Measurements from ENCODE around the gene EFNB1.
"Not testable (repeated sequence)": the region's sequence is repeated elsewhere in the genome, so short reads cannot be mapped to it uniquely, and the experiment has no call there.

EFNB1 gene

DNA sequence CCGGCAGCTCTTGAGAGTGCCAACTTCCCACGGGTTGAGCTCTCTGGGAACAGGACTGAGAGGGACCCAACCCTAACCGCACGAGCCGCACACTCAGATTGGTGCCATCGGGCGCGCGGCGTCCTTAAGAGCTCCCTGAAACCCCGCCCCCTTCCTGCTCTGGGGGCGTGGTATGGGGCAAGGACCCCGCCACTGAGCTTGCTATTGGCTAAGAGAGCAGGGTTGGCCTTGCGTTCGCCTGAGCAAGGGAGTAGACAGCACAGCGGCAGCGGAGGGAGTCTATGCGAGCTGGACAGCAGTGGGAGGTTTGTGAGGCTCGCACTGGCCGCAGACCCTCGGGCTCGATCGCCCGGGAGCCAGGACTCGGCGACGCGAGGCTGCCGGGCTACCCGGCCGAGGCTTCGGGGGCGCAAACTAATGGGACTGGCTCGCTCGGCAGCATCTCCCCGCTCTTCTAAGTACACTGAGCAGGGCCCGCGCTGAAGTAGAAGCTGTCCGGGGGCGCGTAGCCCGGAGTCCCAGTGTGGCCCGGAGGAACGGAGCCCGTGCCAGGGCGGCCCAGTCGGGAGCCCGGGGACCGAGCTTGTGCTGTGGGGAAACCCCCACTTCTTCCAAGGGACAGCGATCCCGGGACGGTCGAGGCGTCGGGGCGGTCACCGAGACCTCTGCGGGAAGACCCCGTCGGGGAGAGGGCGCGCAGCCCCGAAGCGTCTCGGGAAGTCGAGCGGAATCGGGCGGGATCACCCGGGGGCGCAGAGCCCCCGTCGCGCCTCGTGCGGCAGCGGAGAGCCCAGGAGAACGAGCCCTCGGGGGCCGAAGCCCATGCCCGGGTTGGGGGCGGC, at the start of gene EFNB1:
EFNB1 (plus strand) TSS at position 282 of the 842 bp plus-strand sequence. CDS start 756 bp downstream, outside the sequence.
- peak; percentile 96 for FAIRE-seq

DNA sequence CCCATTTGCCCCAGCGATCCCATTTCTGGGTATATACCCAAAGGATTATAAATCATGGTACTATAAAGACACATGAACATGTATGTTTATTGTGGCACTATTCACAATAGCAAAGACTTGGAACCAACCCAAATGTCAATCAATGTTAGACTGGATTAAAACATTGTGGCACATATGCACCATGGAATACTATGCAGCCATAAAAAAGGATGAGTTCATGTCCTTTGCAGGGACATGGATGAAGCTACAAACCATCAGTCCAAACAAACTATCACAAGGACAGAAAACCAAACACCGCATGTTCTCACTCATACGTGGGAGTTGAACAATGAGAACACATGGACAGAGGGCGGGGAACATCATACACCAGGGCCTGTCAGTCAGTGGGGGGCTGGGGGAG, 47.5 kb upstream of the EFNB1 start:
- not testable (repeated sequence) for FAIRE-seq

DNA sequence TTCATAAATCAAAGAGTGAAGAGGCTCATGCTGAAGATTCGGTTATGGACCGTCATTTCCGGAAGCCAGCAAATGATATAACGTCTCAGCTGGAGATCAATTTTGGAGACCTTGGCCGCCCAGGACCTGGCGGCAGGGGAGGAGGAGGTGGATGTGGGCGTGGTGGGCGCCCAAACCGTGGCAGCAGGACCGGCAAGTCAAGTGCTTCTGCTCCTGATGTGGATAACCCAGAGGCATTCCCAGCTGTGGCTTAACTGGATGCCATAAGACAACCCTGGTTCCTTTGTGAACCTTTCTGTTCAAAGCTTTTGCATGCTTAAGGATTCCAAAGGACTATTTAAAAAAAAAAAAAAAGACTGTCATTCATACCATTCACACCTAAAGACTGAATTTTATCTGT, 44.0 kb upstream of the EFNB1 start:
- no peak for FAIRE-seq

DNA sequence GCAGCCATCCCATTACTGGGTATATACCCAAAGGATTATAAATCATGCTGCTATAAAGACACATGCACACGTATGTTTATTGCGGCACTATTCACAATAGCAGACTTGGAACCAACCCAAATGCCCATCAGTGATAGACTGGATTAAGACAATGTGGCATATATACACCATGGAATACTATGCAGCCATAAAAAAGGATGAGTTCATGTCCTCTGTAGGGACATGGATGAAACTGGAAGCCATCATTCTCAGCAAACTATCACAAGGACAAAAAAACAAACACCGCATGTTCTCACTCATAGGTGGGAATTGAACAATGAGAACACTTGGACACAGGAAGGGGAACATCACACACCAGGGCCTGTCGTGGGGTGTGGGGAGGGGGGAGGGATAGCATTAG, 42.2 kb upstream of the EFNB1 start:
- FAIRE-seq, result not testable (repeated sequence)

DNA sequence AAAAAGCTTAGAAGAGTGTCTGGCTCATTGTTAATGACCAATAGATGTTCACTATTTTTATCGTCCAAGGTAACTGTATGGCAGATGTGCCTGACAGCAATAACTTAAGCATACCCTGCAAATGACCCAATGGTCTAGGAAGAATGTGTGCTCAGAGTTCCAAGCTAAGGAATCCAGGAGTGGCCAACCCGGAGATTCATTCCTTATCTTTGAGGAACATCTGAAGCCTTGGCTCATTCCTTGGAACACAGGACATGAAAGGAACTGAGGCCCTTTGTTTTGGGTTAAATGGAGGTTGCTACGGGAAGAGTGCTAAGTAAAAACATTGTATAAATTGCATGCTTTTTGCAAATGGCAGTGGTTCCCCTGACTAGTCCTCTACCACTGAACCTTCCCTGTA, 38.9 kb upstream of the EFNB1 start:
- FAIRE-seq, result no peak

DNA sequence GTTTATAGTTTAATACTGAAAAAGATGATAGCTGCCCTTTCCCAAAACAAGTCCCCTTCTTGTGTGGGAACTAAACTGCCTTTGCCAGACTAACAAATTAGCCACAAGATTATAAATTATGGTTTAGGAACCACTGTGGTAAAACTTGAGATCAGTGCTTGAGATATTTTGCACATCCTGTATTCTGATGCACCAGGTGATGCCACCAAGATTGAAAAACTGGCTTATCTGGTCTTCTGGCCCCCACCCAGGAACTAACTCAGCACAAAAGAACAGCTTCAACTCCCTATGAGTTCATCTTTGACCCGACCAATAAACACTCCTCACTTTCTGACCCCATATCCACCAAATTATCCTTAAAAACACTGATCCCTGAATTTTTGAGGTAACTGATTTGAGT, 36.7 kb upstream of the EFNB1 start:
- FAIRE-seq, result no peak

DNA sequence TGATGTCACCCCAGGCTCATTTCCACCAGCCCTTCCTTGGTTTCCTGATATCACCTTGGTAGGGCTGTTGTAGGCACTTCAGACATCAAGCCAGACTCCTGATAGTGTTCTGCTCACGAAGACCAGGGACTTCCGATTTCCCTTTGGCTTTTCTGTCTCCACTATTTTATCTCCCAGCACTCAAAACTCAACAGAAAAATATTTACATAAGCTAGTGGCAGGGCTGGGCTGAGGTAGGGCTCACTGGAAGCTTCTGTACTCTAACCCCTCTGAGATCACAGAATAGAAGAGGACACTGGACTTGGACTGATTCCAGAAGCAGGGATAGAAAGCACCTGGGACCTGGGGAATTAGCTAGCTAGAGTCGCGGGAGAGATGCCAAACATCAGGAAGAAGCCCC, 34.4 kb upstream of the EFNB1 start:
- FAIRE-seq, result no peak

DNA sequence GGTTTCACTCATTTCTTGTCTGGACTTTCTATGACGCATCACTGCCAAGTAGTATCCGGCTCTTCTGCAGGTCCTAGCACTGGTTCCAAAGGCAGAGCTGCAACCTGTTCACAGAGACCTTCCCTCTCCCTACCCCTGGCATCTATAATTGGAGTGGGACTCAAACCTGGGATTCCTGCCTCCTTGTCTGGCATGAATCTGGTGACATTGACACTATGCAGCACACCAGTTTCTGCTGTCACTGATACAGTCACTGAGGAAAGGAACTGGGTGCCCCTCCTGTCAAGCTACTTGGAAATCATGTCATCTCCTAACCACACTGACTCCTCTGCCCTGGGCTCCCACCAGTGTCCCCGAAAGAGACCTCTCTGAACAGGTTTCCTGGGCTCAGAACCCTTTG, 33.1 kb upstream of the EFNB1 start:
- FAIRE-seq, result no peak

DNA sequence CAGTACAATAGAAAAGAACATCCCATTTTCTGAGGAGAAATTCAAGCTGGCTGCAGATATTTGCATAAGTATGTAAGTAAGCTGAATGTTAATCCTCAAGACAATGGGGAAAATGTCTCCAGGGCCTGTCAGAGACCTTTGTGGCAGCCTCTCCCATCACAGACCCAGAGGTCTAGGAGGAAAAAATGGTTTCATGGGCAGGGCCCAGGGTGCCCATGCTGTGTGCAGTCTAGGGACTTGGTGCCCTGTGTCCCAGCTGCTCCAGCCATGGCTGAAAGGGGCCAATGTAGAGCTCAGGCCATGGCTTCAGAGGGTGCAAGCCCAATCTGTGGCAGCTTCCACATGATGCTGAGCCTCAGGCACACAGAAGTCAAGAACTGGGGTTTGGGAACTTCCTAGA, 30.4 kb upstream of the EFNB1 start:
- not testable (repeated sequence) for FAIRE-seq

DNA sequence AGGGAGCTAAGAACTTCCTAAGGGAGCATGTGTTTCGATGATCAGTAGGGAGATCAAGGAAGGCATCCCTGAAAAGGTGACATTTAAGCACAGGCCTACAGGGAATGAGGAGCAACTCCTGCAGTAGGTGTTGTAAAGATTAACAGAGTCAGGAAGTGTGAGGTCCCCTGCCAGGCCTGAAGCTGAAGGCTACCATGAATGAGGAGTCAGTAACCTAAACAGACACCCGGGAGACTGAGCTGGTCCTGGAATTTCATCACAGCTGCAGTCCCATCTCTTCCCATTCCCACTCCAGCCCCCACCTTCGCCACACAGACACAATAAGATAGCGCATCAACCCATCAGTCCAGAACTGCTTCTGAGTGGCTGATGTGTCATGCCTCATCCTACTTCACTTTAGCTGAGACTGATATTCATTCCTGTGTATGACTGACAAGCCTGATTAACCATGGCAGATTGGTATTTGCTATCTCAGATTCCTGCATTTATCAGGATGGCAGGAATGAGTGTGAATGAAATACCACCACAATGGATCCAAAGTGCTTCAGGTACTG, 27.0 kb upstream of the EFNB1 start:
- no peak for FAIRE-seq

DNA sequence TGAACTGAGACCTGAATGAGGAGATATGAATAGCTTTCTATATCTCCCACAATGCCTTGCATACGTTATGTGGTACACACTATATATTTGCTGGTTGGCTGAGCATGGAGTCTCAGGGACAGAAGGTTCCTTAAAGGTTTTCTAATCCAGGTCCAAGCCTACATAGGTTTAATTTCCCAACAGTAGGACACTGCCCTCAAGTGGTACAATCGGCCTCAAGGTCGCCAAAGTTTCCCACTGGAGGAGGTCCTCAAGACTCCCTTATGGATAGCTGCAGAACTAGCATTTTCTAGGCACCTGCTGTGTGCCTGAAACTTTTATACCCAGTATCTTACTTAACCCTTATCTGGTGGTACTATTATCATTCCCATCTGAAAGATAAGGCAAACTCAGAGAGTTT, 21.0 kb upstream of the EFNB1 start:
- no peak for FAIRE-seq

DNA sequence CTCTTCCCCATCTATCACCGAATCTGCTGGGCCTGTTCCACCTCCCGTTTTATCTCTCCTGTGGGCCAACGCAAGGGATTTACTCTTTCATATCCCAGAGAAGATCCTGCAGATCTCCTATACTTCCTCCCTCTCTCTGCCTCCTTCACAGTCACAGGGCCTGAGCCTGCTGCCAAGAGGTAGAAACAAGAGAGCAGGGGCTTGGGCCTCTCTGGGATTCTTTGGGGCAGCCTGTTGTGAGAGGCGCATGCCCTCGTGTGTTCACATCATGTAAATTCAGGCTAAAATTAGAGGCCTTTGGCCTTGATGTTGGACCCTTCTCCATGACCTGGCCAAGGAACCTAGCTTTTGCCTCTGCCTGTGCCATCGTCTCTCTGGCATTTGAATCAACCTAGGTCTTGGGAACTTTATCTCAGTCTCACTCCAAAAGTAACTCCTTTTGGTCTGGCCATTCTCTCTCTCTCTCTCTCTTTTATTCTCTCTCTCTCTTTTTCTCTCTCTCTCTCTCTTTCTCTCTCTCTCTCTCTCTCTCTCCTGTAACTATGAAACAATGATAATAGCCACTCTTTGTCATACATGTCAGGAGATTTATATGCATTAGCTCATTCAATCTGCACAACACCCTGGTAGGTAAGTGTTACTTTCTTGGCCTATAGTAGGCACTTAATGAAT, 20.0 kb upstream of the EFNB1 start:
- no peak for FAIRE-seq

DNA sequence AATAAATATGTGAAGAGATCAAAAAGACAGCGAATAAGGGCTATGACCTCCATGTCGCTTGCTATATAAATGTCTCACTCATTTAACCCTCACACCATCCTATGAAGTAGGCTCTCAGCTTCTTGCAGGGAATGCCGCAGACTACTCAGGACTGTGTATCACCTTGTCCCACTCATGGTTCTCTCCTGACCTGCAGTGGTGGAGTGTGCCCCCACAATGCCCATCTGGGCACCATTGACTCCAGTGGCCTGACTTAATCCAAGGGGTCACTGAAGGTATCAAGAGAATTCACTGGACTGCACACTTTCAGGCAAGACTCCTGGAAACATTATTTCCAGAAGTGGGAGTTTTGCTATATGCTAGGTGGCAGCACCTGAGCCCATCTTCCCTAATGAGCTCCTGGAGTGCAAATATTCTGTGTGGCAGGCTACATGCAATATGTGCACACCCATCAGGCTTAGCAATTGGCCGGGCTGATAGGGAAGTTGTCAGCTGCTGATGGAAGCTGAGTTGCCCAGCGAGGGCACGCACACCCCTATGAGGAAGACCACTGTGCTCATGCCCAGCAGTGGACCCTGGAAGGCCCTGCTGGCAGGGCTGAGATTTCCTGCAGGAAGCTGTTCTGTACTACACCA, 8.2 kb upstream of the EFNB1 start:
- no peak for FAIRE-seq

DNA sequence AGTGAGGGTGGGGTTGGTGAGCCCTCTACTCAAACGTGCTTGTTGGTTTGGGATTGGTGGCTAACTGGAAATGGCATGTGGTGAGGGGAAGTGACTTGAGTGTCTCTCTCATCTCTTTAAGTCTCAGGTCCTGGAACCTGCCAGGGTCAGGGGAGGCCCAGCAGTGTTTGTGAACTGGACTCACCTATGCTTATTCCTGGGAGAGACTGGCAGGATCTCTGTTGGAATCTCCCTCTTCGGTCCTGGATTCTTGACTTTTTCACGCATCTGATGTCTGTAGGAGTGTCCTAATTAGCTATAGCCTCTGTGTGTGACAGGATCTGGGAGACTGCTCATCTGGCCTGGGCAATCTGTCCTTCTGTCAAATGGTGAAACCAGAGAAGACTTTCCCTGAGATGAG, 7.2 kb upstream of the EFNB1 start:
- no peak for FAIRE-seq

DNA sequence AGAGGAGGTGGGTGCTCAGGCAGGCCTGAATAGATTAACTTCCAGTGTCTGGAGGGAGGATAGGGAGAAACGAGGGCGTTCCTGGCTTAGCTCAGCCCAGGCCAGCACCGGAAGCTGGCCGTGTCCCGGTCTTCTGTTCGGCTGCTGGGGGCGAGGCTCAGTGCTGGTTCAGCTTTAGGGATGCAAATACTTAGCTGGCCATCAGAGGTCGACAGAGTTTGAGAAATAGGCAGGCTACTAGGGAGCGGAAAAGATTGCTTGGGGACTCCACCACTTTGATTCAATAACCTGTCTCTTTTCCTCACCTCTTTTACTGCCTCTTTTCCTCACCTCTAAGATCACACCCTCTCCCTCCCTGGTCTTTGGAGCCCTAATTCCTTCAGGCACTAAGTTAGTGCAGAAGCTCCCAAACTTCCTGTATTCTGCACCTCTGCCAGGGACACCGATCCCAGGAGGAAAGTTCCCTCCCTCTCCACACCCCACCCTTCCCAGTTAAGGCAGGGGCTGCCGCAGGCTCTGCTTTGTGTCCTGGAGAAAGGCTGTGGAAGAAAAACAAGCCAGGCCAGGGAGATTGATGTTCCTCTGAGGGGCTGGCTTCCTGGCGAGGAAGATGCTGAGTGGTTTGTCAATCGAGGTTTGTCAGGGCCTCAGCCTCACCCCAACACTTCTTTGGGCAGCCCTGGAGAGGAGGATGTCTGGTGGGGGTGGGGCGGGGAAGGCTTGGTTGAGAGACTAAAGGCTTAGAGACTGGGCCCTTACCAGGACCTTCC, 6.0 kb upstream of the EFNB1 start:
- FAIRE-seq, result no peak

DNA sequence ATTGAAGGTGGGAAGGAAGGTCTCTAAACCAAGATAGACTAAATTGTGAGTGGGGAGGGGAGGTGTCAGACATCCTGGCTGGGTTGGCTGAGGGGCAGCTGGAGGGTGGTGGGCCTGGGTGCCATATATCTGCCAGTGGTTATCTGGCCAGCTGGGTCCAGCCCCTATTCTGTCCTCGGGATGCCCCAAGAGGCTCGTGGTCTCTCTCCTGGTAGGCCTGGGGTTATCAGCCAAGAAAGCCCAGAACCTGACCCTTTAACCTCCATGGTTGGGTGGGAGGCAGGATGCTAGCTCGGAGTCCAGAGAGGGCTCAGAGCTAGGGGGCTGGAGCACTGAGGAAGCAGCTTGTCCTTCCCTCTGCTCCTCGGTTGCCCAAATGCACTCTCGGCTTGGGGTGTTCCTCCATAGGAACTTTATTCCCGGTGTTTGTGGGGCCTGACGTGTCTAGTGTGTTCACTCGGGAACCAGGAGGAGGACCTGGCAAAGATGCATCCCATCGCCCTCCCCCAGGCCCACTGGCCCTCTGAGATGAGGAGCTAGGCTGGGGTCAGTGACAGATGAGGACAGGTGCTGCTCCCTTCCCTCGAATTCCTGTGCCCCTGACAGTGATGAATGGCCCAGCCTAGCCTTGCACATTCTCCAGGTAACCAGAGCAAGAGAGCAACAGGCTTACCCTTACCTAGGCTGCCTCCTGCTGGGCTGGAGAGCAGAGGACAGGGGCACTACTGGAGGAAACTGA, 5.2 kb upstream of the EFNB1 start:
- no peak for FAIRE-seq

DNA sequence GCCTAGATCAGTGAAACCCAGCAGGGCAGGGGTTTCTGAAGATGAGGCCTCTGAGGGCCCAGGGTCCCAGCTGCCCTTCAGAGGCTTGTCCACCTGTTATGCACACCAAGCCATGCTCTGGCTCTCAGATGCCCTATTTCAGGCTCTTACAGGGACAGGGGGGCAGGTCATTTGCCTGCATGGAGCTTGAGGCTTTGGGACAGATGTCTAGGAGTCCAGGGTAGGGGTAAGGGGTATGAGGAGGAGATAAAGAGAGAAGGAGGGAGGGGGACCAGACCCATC, 4.7 kb upstream of the EFNB1 start:
- FAIRE-seq, result no peak

DNA sequence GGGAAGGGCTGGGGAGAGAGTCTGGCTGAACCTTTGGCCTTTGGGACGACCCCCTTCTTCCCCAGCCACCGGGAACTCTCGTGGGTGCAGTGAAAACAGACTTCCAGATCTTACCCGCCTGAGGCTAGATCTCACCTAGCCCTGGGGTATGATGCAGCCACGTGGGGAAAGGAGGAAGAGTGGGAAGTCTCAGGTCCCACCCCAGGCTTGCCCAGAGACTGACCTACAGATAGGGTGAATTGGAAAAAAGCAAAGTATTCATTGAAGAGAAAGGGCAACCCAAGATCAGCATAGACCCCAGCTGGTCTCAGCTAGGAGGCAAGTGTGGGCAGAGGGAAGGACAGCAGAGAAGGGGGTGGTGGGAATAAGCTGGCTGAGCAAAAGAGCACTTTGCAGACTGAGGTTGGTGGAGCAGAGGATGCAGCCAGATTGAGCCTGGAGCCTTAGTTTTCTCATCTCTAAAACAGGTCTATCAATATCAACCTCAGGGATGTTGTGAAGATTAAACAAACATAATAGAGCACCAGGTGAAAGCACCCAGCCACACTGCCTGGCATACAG, 4.2 kb upstream of the EFNB1 start:
- no peak for FAIRE-seq

DNA sequence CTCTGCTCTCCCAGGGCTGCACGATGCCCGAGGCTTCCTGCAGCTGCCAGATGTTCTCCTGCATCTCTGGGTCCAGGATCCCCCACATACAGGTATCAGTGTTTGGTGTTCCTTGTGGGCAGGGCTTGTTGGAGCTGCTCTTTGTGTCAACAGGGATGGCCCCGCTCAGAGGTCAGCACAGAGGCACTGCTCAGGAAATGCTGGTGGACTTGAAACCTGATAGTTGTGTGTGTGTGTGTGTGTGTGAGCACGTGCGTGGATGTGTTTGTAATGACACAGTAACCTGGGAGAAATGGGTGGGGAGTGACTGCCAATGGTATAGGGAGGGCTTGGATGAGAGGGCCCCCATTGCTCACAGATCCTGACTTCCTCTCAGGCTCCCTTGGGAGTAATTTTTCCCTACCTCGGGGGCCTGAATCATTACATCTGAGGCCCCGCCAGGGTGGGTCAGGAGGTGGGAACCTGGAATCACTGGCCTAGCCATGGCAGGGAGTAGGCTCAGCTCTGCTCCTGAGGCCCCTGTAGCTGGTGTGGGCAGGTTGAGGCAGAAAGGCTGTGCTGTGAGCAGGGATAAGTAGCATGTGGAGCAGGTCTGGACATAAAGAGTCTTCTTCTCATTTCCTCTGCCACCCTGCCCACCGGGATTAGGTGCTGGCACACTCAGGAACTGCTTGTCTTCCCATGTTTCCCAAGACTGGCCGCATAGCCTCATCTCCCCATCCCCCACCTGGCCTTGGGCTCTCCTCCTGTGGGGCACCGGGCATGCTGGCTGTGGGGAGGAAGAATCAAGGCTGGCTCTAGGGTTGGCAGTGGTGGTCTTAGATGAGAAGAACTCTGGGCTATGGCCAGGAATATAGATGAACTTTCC, 2.5 kb upstream of the EFNB1 start:
- no peak for FAIRE-seq

DNA sequence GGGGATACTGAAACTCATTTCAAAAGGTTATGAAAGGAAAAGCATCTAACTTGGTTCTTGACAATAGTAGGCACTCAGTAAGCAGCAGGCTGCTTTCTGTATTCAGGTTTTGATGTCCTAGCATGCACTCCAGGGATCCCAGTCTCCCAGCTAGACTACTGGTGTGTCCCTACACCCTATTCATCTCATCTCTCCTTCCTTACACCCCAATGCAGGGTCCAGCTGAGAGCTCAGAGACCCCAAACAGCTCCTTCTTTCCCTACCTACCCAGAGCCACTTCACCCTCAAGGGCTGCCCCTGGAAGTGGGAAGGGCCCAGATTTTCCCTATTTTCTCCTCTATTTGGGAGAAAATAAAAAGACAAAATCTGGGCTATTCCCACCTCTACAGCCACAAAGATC, 1.6 kb upstream of the EFNB1 start:
- no peak for FAIRE-seq
